NT2/D1 (cell line): ENCODE data around the gene CTNNA2.

ENCODE experiments used
- SUZ12 ChIP-seq: IDR thresholded peaks from 2 replicates; pipeline ENCODE4 v1.6.1; 2011; ENCODE audit not compliant: insufficient read length, insufficient read depth; ENCODE audit errors: extremely low read depth
- YY1 ChIP-seq: IDR thresholded peaks from 2 replicates; pipeline ENCODE4 v1.6.1; 2011; ENCODE audit not compliant: insufficient read length, insufficient read depth

GRCh38 chr2:80166483-80167171 lies 653.8 kb downstream of the CTNNA2 start:
- no peak for TF ChIP-seq YY1
- no peak for TF ChIP-seq SUZ12
